ENCODE measurements around the gene LZIC. TPM values are rescaled to one million over a fixed set of nuclear protein-coding genes. Genes with fewer than 3 reads are reported as not detected.

The LZIC gene
- total RNA-seq, 2 donors from 2014 or later: 8.6 to 20.2 TPM

- Histone ChIP-seq H3K9me3 (no peaks in the 10 kb centered on the region), H3K27me3 (no peaks in the 10 kb centered on the region), H3K27ac (no peak overlapping the region), H3K4me3 (no peak overlapping the region), H3K36me3 (replicated peaks in 1 of 2; ENCODE audit: insufficient read depth in 1 of 2, low read depth in 2 of 2) (no peaks in the 10 kb centered on the region), H3K4me1 (peaks cover 25% of the 10 kb centered on the region)
- ATAC-seq: no peak
- intact Hi-C loops (cut with DNase I): no loop called here
- WGBS, 2 donors: 47 to 61% methylated on average over 5 to 6 of the region's 6 CpGs
- TF ChIP-seq CTCF (IDR thresholded peaks at IDR 0.05) (no peak), POLR2A (IDR thresholded peaks at IDR 0.05) (no peak)
- peak; percentile 38 to 68 (median 52) for DNase-seq
Measured at GRCh38 chr1:9890224-9890731, 52.9 kb downstream of the LZIC start.

- H3K27me3 ChIP-seq: no peaks in the 10 kb centered on the region
- DNase-seq (no peak), ATAC-seq (no peak)
- 78 to 97% methylated on average over 8 of the region's 8 CpGs for WGBS, 2 donors
- intact Hi-C loops (cut with DNase I): no loop called here
- H3K27ac ChIP-seq: no peak overlapping the region
- H3K4me1 ChIP-seq: peaks cover 25% of the 10 kb centered on the region
- H3K9me3 ChIP-seq: no peaks in the 10 kb centered on the region
- no peak overlapping the region for H3K4me3 ChIP-seq
- no peaks in the 10 kb centered on the region for H3K36me3 ChIP-seq (replicated peaks in 1 of 2; ENCODE audit: insufficient read depth in 1 of 2, low read depth in 2 of 2)
- TF ChIP-seq CTCF (IDR thresholded peaks at IDR 0.05) (no peak), POLR2A (IDR thresholded peaks at IDR 0.05) (no peak)
Measured at GRCh38 chr1:9889411-9889810, 53.8 kb downstream of the LZIC start.

GRCh38 chr1:9888886-9889285, 54.3 kb downstream of the LZIC start:
- intact Hi-C loops (cut with DNase I): no loop called here
- 89 to 100% methylated on average over 2 to 9 of the region's 9 CpGs for WGBS, 2 donors
- H3K4me1 ChIP-seq: peaks cover 25% of the 10 kb centered on the region
- no peak overlapping the region for H3K27ac ChIP-seq
- H3K36me3 ChIP-seq (replicated peaks in 1 of 2; ENCODE audit: insufficient read depth in 1 of 2, low read depth in 2 of 2): no peaks in the 10 kb centered on the region
- TF ChIP-seq POLR2A (IDR thresholded peaks at IDR 0.05) (no peak), CTCF (IDR thresholded peaks at IDR 0.05) (no peak)
- no peak for ATAC-seq
- DNase-seq: no peak
- no peaks in the 10 kb centered on the region for H3K9me3 ChIP-seq
- no peaks in the 10 kb centered on the region for H3K27me3 ChIP-seq
- H3K4me3 ChIP-seq: no peak overlapping the region

GRCh38 chr1:9887070-9887469, 56.1 kb downstream of the LZIC start:
- no peaks in the 10 kb centered on the region for H3K27me3 ChIP-seq
- H3K4me3 ChIP-seq: no peak overlapping the region
- H3K27ac ChIP-seq: no peak overlapping the region
- no peak for DNase-seq
- ATAC-seq: no peak
- no peaks in the 10 kb centered on the region for H3K36me3 ChIP-seq (replicated peaks in 1 of 2; ENCODE audit: insufficient read depth in 1 of 2, low read depth in 2 of 2)
- no peaks in the 10 kb centered on the region for H3K9me3 ChIP-seq
- TF ChIP-seq POLR2A (IDR thresholded peaks at IDR 0.05) (no peak), CTCF (IDR thresholded peaks at IDR 0.05) (no peak)
- H3K4me1 ChIP-seq: peaks cover 10% of the 10 kb centered on the region
- 91 to 94% methylated on average over 4 of the region's 4 CpGs for WGBS, 2 donors
- intact Hi-C loops (cut with DNase I): no loop called here

GRCh38 chr1:9886092-9886742, 57.0 kb downstream of the LZIC start:
- 77 to 90% methylated on average over 11 to 17 of the region's 17 CpGs for WGBS, 2 donors
- Histone ChIP-seq H3K36me3 (replicated peaks in 1 of 2; ENCODE audit: insufficient read depth in 1 of 2, low read depth in 2 of 2) (no peaks in the 10 kb centered on the region), H3K9me3 (no peaks in the 10 kb centered on the region), H3K27ac (no peak overlapping the region), H3K4me3 (no peak overlapping the region), H3K27me3 (no peaks in the 10 kb centered on the region), H3K4me1 (peaks cover 10% of the 10 kb centered on the region)
- intact Hi-C loops (cut with DNase I): no loop called here
- TF ChIP-seq POLR2A (IDR thresholded peaks at IDR 0.05): no peak
- TF ChIP-seq CTCF (IDR thresholded peaks at IDR 0.05): no peak
- DNase-seq (no peak), ATAC-seq (no peak)

All from body of pancreas (tissue), 4 donors.